HCT116 (cell line): Measurements from ENCODE around the gene PHGDH. TPM values are rescaled to one million over a fixed set of nuclear protein-coding genes. Genes with fewer than 3 reads are reported as not detected.

Experiments used
- ATAC-seq: fragments of 200-7000 bp; cut with Tn5 transposase; 2 replicates; pipeline ENCODE4 v1.9.1; 2020; ENCODE audit warnings: mild to moderate bottlenecking, moderate library complexity
- BruUV-seq: library from RNA; stranded (reverse); fragments of 400-500 nt; replicated peaks from 2 replicates; lab custom pipeline; 2021; lab: Mats Ljungman, UMichigan
- CTCF ChIA-PET: fragments of 300-600 bp; sonication (Branson Sonifier 250); formaldehyde crosslinking; loops from one replicate; lab custom pipeline; 2021; ENCODE audit warnings: antibody characterized with exemption; lab: Charles Lee
- POLR2A ChIA-PET: fragments of 300-600, 350-600 bp; sonication (Branson Sonifier 250); formaldehyde crosslinking; loops from one replicate; lab custom pipeline; 2021; ENCODE audit warnings: antibody characterized with exemption; lab: Charles Lee
- RAD21 ChIA-PET, 2 experiments: fragments of 300-600 bp; sonication (Branson Sonifier 250); formaldehyde crosslinking; loops; one replicate each; lab custom pipeline; 2023; ENCODE audit warnings: low total read pairs in 2 of 2; ENCODE audit not compliant: uncharacterized antibody in 2 of 2, unreplicated experiment in 2 of 2, low non-redundant PET in 1 of 2; lab: Charles Lee
- DNase-seq: peaks from one replicate; pipeline ENCODE4 v3.0.0-alpha.2; 2010; ENCODE audit warnings: low read depth, low spot score
- H2AFZ ChIP-seq: fragments of 200-600 bp; shearing (Covaris generic), sonication (generic); 2 replicates; pipeline ENCODE4 v1.6.1; 2017; ENCODE audit warnings: low read depth, mixed run types, mixed read lengths, antibody characterized with exemption, low read length; ENCODE audit not compliant: poor library complexity, severe bottlenecking
- H3K27ac ChIP-seq: 2 replicates; pipeline ENCODE4 v1.5.1; 2012; ENCODE audit warnings: low read depth, low read length
- H3K27me3 ChIP-seq: fragments of 200-600 bp; sonication (generic); 2 replicates; pipeline ENCODE4 v1.6.1; 2016; ENCODE audit warnings: mixed run types, low read length, mixed read lengths; ENCODE audit not compliant: insufficient read depth
- H3K36me3 ChIP-seq, 2 experiments: fragments of 200-500 bp in 1 of 2; fragments of 200-600 bp in 1 of 2; sonication (Bioruptor generic) in 1 of 2; sonication (generic) in 1 of 2; 2 replicates each; pipeline versions ENCODE4 v1.5.1 to v1.6.1; 2014 to 2016; ENCODE audit warnings: low read length in 2 of 2, inconsistent platforms in 1 of 2, mixed read lengths in 1 of 2, mixed run types in 1 of 2; ENCODE audit not compliant: insufficient read depth in 2 of 2, control insufficient read depth in 1 of 2
- H3K4me1 ChIP-seq, 2 experiments: fragments of 200-600 bp in 1 of 2; sonication (generic) in 1 of 2; 2 replicates each; pipeline versions ENCODE4 v1.5.1 to v1.6.1; 2012 to 2017; ENCODE audit warnings: low read length in 2 of 2, inconsistent platforms in 1 of 2, mild to moderate bottlenecking in 1 of 2, mixed read lengths in 1 of 2, mixed run types in 1 of 2, moderate library complexity in 1 of 2; ENCODE audit not compliant: insufficient read depth in 2 of 2, control insufficient read depth in 1 of 2
- H3K4me2 ChIP-seq: fragments of 200-600 bp; sonication (generic); 2 replicates; pipeline ENCODE4 v1.6.1; 2017; ENCODE audit warnings: mixed run types, low read length, mixed read lengths
- H3K4me3 ChIP-seq, 2 experiments: fragments of 200-600 bp in 1 of 2; sonication (generic) in 1 of 2; replicated peaks in 1 of 2; 2 replicates each; pipeline ENCODE4 v1.5.1; 2011 to 2016; ENCODE audit warnings: low read length in 2 of 2, control low read depth in 1 of 2, low read depth in 1 of 2, mild to moderate bottlenecking in 1 of 2, mixed read lengths in 1 of 2, mixed run types in 1 of 2
- H3K79me2 ChIP-seq: fragments of 200-600 bp; sonication (generic); 2 replicates; pipeline ENCODE4 v1.6.1; 2017; ENCODE audit warnings: mild to moderate bottlenecking, mixed run types, low read length, moderate library complexity, mixed read lengths; ENCODE audit not compliant: insufficient read depth
- H3K9ac ChIP-seq: fragments of 200-600 bp; sonication (generic); 2 replicates; pipeline ENCODE4 v1.6.1; 2016; ENCODE audit warnings: low read length, mixed read lengths
- H3K9me2 ChIP-seq: fragments of 200-600 bp; sonication (generic), shearing (Covaris generic); 2 replicates; pipeline ENCODE4 v1.6.1; 2017; ENCODE audit warnings: mixed run types, mild to moderate bottlenecking, moderate library complexity; ENCODE audit not compliant: insufficient read depth
- H3K9me3 ChIP-seq, 2 experiments: fragments of 200-500 bp in 1 of 2; fragments of 200-600 bp in 1 of 2; sonication (Bioruptor generic) in 1 of 2; sonication (generic) in 1 of 2; 2 replicates each; pipeline ENCODE4 v1.6.1; 2014 to 2017; ENCODE audit warnings: low read length in 2 of 2, mixed read lengths in 2 of 2, inconsistent platforms in 1 of 2, low read depth in 1 of 2, mild to moderate bottlenecking in 1 of 2, mixed run types in 1 of 2, moderate library complexity in 1 of 2; ENCODE audit not compliant: control insufficient read depth in 1 of 2, insufficient read depth in 1 of 2
- H4K20me1 ChIP-seq: fragments of 200-600 bp; sonication (generic), shearing (Covaris generic); 2 replicates; pipeline ENCODE4 v1.6.1; 2017; ENCODE audit warnings: mixed run types, mild to moderate bottlenecking, moderate library complexity; ENCODE audit not compliant: insufficient read depth
- ATF3 ChIP-seq: IDR thresholded peaks from 2 replicates; pipeline ENCODE4 v1.6.1; 2012
- CBX3 ChIP-seq: IDR thresholded peaks from 2 replicates; pipeline ENCODE4 v1.6.1; 2012; ENCODE audit warnings: low read depth
- CEBPB ChIP-seq: IDR thresholded peaks from 2 replicates; pipeline ENCODE4 v1.6.1; 2012; ENCODE audit warnings: low read depth
- CTCF ChIP-seq, 3 experiments: fragments of 200-600 bp in 1 of 3; sonication (generic) in 1 of 3; IDR thresholded peaks in 2 of 3; conservative IDR thresholded peaks in 1 of 3; 2 replicates each; pipeline ENCODE4 v1.5.1; 2012 to 2017; ENCODE audit warnings: low read depth in 2 of 3, low read length in 2 of 3, antibody characterized with exemption in 1 of 3, borderline replicate concordance in 1 of 3, control low read depth in 1 of 3, mild to moderate bottlenecking in 1 of 3, mixed read lengths in 1 of 3, mixed run types in 1 of 3, moderate library complexity in 1 of 3; ENCODE audit not compliant: insufficient read depth in 1 of 3
- ELF1 ChIP-seq: IDR thresholded peaks from 2 replicates; pipeline ENCODE4 v1.6.1; 2012; ENCODE audit warnings: low read depth, borderline replicate concordance
- EZH2phosphoT487 ChIP-seq: fragments of 200-600 bp; IDR thresholded peaks from 2 replicates; pipeline ENCODE4 v1.6.1; 2018; ENCODE audit warnings: antibody characterized with exemption, borderline replicate concordance
- JUND ChIP-seq: IDR thresholded peaks from 2 replicates; pipeline ENCODE4 v1.6.1; 2012
- POLR2A ChIP-seq: IDR thresholded peaks from 2 replicates; pipeline ENCODE4 v1.7.0; 2011; ENCODE audit warnings: borderline replicate concordance; ENCODE audit not compliant: insufficient read depth, insufficient read length; ENCODE audit errors: extremely low read depth
- RAD21 ChIP-seq: IDR thresholded peaks from 2 replicates; pipeline ENCODE4 v1.6.1; 2012; ENCODE audit warnings: low read depth, mild to moderate bottlenecking
- REST ChIP-seq: IDR thresholded peaks from 2 replicates; pipeline ENCODE4 v1.6.1; 2012; ENCODE audit warnings: low read depth
- SRF ChIP-seq: IDR thresholded peaks from 2 replicates; pipeline ENCODE4 v1.6.1; 2012; ENCODE audit warnings: low read depth
- TCF7L2 ChIP-seq: IDR thresholded peaks from 2 replicates; pipeline ENCODE4 v1.7.0; 2011; ENCODE audit warnings: borderline replicate concordance, inconsistent platforms; ENCODE audit not compliant: insufficient read depth, insufficient read length; ENCODE audit errors: extremely low read depth
- ZBTB33 ChIP-seq: IDR thresholded peaks from 2 replicates; pipeline ENCODE4 v1.6.1; 2011; ENCODE audit warnings: mild to moderate bottlenecking, low read length, moderate library complexity; ENCODE audit not compliant: insufficient replicate concordance; ENCODE audit errors: extremely low read depth
- ZFX ChIP-seq: fragments of 450-650 bp; IDR thresholded peaks from 2 replicates; pipeline ENCODE4 v1.6.1; 2017
- intact Hi-C: fragments of 100-400 bp; cut with micrococcal nuclease; formaldehyde crosslinking; loops from 2 replicates; pipeline ENCODE4 v1.10.0; 2022
- total RNA-seq: library from RNA; stranded (reverse); gene quantifications from one replicate; pipeline ENCODE4 v1.2.1, GENCODE V29; 2021; ENCODE audit not compliant: unreplicated experiment

Gene PHGDH
- total RNA-seq, 1 experiment from 2014 or later = 187 TPM

- ChIA-PET POLR2A (no interaction called here), RAD21 (no interaction called here), CTCF (no interaction called here)
- H3K4me1 ChIP-seq = no peaks in the 10 kb centered on the region
- H3K9me3 ChIP-seq = no peaks in the 10 kb centered on the region
- no TSS peak for BruUV-seq
- no peaks in the 10 kb centered on the region for H3K36me3 ChIP-seq
- no peaks in the 10 kb centered on the region for H3K27me3 ChIP-seq
- TF ChIP-seq TCF7L2 (no peak), ZFX (no peak), JUND (no peak), ATF3 (no peak), SRF (no peak), REST (no peak), POLR2A (no peak), CBX3 (no peak), RAD21 (no peak), CTCF (IDR thresholded peaks at IDR 0.05 in 2 of 3, conservative IDR thresholded peaks at IDR 0.05 in 1 of 3; ENCODE audit: borderline replicate concordance in 1 of 3, insufficient read depth in 1 of 3, low read depth in 2 of 3, low read length in 2 of 3) (no peak), CEBPB (no peak), EZH2phosphoT487 (no peak), ZBTB33 (no peak), ELF1 (no peak)
- no peaks in the 10 kb centered on the region for H3K9me2 ChIP-seq
- intact Hi-C loops = no loop called here
- H2AFZ ChIP-seq = no peak overlapping the region
- H3K4me2 ChIP-seq = no peak overlapping the region
- H3K79me2 ChIP-seq = no peaks in the 10 kb centered on the region
- no peak overlapping the region for H3K4me3 ChIP-seq
- H3K9ac ChIP-seq = no peak overlapping the region
- no peak for ATAC-seq
- H4K20me1 ChIP-seq = no peaks in the 10 kb centered on the region
- DNase-seq = no peak
- H3K27ac ChIP-seq = no peak overlapping the region
Measured at GRCh38 chr1:119783354-119784185, 71.8 kb downstream of the PHGDH start.
